GM13976 (cell line): ENCODE measurements around the gene CTXND1.
"Not testable (repeated sequence)": the region's sequence is repeated elsewhere in the genome, so short reads cannot be mapped to it uniquely, and the experiment has no call there.

Experiments used
- DNase-seq: peaks from one replicate; pipeline ENCODE4 v3.0.0; 2012; ENCODE audit warnings: low spot score
- CTCF ChIP-seq: IDR thresholded peaks from 2 replicates; pipeline ENCODE4 v1.5.1; 2012; ENCODE audit warnings: borderline replicate concordance, mild to moderate bottlenecking; ENCODE audit not compliant: insufficient read depth; ENCODE audit errors: extremely low read depth, missing control alignments, control extremely low read depth
- in situ Hi-C: fragments of 300-500 bp; cut with MboI; formaldehyde crosslinking; loops from one replicate; pipeline ENCODE4 v1.12.0; 2022; ENCODE audit warnings: low sequenced_read_pairs, mixed read lengths, inconsistent platforms; ENCODE audit not compliant: unreplicated experiment

CTXND1 gene

GRCh38 chr15:80252121-80252518, at the start of gene CTXND1:
CTXND1 (minus strand) TSS chr15:80252213; CDS start chr15:80201949, 50,264 bp downstream.
- TF ChIP-seq CTCF: no peak

GRCh38 chr15:80301472-80301871, 49.5 kb upstream of the CTXND1 start:
- in situ Hi-C loops: no loop called here
- DNase-seq: no peak
- TF ChIP-seq CTCF: no peak

More at GRCh38 chr15:80252121-80252518, at the start of gene CTXND1:
- in situ Hi-C loops: no loop called here
- no peak for DNase-seq

- in situ Hi-C loops, DNase-seq: not testable (repeated sequence)
These were observed 43.8 kb upstream of the CTXND1 start for GRCh38 chr15:80295777-80296176.

GRCh38 chr15:80292079-80292478, 40.1 kb upstream of the CTXND1 start:
- DNase-seq: no peak
- in situ Hi-C loops: no loop called here
- no peak for TF ChIP-seq CTCF

- in situ Hi-C loops, DNase-seq: not testable (repeated sequence)
These were observed 38.9 kb upstream of the CTXND1 start for GRCh38 chr15:80290891-80291290.

- no peak for TF ChIP-seq CTCF
- in situ Hi-C loops: no loop called here
- DNase-seq: no peak
These were observed 37.8 kb upstream of the CTXND1 start for GRCh38 chr15:80289528-80290495.

- no peak for DNase-seq
- no peak for TF ChIP-seq CTCF
- in situ Hi-C loops: no loop called here
These were observed 36.1 kb upstream of the CTXND1 start for GRCh38 chr15:80288131-80288530.

GRCh38 chr15:80286055-80286454, 34.0 kb upstream of the CTXND1 start:
- in situ Hi-C loops: no loop called here
- DNase-seq: no peak
- TF ChIP-seq CTCF: no peak
